NOMO-1 treated with DMSO at 0.1 percent for 48 hours (cell line): Measurements from ENCODE around the gene PPP1R1A.

ENCODE experiments used
- DNase-seq: peaks from one replicate; lab custom pipeline; 2025; ENCODE audit not compliant: unreplicated experiment; lab: John Stamatoyannopoulos, UW

Gene PPP1R1A

DNA sequence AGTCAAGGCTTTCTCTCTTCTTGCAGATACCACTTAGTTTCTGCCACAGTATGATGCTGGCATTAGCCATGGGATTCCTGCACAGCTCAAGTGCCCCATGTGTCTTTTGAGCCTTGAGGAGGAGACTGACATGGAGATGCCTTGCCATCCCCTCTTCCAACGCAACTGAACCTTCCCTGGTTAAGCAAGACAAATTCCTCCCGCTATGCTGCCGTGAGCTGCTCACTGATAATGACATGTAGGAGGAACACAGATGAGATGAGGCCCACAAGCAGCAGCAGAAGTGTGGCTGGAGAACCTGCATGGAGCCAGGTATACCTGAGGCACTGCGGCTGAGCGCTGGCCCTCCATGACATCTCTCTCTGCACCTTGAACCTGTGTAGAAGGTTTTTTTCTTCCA is 15.4 kb upstream of the PPP1R1A start:
- DNase-seq: no peak

DNA sequence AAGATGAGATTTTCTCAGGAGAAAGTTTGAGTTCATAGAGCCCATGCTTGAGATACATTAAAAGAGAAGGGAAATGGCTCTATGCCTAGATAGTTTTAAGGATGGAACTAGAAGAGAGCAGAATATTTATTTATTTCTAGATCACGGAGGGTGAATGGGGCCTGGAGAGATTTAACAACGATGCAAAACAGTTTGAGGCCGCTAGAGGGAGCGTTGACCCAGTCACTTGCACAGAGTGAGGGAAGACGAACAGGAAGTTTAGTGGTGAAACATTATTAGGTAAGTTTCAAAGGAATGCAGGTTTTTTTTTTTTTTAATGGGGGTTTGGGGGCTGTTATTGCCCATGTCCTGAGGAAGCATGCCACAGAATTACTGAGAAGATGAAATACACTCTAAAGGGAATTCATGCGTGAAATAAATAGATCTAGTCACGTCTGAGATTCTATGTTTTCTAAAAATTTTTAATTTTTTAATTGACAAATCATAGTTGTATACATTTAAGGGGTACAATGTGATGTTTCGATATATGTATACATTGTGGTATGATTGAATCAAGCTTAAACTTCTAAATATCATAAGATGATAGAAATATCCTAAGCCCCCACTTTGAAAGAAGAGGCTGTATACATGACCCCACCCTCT is 14.8 kb upstream of the PPP1R1A start:
- peak; percentile 84 for DNase-seq

DNA sequence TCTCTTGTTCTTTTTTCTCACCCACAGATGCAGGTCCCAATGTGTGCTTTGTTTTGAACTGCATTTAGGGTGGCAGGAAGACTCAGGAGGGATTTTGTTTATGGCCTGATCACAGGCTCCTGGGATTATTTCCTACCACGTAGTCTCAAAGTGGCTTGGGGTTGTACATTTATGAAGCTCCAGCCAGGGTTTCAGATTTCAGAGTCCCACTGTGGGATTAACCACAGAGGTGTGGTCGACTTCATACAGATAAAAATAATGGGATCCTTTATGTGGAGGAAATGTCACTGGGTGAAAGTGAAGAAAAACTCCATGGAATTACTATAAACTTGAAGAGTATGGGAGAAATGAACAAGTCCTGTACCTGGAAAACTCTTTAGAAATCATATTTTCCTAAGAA is 14.2 kb upstream of the PPP1R1A start:
- DNase-seq: no peak

DNA sequence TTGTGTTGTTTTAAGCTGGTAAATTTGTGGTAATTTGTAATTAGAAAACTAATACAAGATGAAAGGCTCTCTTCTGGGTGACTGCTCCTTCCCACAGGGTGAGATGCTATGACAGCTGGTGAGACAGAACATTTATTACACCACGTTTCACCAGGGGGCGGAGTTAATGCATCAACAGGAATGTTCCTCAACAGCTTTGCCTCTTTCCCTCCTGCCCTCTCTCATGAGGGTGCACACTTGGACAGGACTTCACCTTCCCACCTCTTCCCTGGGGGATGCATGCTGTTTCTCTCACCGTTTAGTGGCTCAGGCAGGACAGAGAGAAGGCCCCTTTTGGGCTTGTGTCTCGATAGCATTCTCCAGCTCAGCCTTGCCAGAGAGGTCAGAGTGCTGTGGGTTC is 13.4 kb upstream of the PPP1R1A start:
- peak; percentile 17 for DNase-seq

DNA sequence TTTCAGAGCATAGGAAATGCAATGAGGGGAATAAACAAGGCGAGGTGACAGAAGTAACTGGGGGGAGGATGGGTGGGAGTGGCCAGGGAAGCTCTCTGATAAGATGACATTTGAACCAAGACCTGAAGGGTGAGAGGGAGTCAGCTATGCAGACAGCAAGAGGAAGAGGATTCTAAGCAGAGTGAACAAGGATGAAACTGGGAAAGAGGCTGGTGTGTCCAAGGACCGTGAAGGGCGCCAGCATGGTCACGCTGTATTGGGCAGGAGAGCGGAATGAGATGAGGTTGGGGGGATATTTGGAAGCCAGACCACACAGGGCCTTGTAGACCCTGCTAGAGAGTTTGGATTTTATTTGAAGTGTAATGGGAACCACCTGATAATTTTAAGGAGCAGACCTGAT is 10.5 kb upstream of the PPP1R1A start:
- no peak for DNase-seq

DNA sequence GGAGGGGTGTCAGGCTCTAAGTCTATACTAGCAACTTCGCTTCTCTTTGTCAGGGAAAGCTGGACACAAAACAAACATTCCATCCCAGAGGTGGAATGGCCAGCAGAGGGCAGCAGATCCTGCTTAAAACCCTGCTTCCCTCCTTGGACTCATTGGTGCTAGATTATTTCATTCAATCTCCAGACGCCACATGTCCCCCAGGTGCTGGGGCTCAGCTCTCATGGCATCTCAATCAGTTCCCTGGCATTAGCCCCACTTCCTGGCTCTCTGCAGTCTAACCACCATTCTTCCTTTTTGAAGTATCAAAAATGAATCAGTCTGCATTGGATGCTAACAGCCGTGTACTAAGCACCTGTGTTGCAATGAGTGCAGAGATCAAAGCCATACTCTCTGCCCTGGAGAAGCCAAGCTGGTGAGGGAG is 8.1 kb upstream of the PPP1R1A start:
- DNase-seq: no peak

DNA sequence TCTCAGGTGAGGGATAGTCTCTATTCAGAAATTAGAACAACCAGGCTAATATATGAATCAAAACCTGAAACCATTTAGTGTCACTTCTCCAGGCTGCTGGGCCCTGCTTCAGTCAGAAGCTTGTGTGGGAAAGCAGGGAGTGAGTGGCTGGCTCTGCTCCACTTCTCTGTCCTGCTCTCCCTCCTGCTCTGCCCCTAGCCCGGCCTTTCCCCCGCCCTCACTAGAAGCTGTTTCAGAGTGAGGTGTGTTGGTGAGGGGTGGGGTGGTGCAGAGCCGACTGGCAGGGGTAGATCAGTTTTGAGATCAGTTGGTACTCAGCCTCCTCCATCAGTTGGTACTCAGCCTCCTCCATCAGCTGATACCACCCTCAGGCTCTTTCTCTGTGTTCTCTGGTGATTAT is 7.0 kb upstream of the PPP1R1A start:
- DNase-seq: no peak

DNA sequence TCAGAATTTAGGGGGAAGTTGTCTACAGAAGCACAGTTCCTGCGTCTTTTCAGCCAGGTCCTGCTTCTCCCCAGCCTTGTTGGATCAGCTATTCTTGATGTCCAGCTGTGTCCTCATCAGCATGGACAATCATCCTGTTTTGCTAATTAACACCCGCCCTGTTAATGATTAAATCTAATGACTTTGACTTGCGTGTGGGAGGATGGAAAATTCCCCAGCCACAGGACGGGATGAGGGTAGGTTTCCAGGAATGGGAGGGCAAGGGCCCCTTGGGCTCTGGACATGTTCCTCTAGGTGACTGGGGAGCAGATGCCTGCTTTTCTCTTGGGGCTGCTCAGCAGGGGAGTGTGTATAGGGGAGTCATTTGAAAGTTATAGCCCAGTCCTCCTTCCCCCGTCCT is 5.3 kb upstream of the PPP1R1A start:
- DNase-seq: no peak

DNA sequence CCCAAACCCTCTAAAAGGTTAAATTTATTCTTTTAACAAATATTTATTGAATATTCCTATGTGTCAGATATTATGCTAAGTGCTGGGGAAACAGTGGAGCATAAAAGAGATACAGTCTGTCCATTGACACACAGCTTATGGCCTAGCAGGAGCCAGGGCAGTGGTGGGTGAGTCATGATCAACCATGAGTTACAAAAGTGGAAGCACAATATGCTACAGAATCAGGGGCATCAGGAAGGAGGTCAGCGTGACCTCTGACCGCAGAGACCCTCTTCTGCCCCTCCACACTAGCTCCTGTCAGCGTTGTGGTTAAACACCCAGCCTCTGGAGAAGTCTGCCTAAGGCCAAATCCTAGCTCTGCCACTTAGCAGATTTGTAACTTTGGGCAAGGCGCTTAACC is 4.7 kb upstream of the PPP1R1A start:
- peak; percentile 41 for DNase-seq

DNA sequence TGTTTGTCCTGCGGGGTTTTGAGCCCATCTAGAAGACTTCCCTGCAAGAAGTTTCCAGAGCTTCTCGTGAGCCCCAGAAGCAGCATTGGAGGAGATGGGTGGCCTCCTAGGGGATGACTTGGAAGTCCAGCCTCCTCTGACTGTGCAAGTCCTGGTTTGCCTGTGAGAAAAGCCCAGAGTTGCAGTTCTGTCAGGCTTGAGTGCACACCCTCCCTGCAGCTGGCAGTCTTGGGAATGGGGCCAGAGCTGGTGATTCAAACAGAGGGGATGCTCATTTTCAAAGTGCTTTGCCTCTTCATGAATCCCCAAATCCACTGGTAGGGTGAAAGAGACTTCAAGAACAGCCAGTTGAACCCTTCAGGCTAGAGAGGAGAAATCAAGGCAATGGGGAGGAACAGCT is 3.9 kb upstream of the PPP1R1A start:
- no peak for DNase-seq

DNA sequence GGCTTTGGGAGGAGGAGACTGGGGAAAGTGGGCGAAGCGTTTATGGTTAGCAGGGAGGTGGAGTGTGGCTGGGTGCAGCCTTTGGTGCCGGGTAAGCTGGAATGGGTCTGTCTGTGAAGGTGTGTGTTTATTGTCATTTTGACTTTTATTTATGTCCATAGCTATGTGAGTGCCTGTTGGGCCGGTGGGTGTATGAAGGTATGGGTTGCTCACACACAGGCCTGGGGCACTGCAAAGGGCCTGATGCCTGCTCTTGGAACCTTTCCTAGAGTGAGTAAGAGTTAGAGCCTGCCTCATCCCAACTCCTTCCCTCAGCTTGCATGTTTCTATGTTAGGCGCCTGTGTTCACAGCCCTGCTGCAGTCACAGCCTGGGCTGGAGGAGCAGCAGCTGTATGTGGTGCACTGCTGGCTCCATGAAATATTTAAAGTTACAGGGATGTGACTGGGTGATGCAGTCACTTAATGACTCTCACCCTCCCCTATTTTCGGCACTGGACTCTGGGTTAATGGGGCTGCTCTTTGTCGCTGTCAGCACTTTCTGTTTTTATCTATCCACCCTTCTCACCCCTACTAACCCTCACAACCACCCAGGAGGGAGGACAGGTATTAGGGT is 2.6 kb upstream of the PPP1R1A start:
- no peak for DNase-seq

DNA sequence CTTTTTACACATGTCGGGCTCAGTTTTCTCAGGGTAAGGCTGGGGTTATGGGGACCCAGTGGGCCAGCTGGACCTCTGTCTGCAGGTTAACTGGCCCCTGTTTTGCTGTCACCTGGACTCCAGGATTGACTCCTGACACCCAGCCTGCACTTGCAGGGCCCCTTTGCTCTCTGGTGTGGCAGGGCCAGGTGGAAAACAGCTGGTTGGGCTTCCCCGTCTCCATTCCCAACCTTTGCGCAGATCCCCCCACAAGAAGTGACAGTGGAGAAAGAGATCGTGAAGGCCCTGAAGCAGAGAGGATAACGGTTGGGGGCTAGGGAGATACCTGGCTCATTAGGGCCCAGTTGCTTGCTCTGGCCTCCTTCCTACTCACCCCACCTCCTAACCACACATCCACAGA is 1.5 kb upstream of the PPP1R1A start:
- DNase-seq: no peak

DNA sequence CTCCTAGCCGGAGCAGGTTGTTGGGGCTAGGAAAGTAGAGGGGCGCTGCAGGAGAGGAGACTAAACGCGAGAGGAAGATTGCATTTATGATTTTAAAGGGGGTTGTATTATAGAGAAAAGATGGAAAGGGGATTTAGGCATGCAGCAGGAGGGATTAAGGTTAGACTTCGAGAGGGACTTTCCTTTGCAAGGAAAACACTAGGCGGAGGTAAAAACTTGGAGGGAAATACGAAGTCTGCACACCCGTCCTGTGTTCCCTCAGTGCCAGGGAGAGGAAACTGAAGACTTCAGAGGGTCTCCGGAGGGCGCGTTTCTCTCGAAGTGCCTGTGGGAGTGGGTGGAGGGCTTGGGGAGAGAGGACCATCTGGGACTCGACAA is 420 bp upstream of the PPP1R1A start:
- no peak for DNase-seq

DNA sequence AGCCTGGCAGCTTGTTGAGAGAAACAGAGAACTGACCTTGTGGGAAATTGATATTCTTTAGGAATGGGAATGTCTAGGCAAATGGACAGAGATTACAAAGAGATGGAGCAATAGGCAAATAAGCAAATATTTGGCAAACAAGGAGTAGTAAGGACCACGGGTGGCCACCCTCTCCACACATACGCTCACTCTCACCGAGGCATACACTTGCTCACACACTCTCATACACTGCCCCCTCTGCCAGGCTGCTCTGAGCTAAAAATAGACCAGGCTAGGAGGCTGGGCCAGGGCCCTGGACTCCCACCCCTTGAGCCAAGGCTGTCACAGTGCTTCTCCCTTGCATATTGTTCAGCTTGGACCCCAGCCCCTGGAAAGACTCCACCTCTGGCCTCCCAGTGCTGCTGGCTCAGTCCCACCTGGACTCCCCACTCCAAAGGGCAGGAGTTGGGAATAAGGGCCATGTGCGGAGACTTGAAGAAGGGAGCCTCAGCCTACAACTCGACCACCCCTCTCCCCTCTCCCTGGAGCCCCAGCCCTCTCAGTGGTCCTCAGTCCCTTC is 1.1 kb downstream of the PPP1R1A start:
- no peak for DNase-seq

DNA sequence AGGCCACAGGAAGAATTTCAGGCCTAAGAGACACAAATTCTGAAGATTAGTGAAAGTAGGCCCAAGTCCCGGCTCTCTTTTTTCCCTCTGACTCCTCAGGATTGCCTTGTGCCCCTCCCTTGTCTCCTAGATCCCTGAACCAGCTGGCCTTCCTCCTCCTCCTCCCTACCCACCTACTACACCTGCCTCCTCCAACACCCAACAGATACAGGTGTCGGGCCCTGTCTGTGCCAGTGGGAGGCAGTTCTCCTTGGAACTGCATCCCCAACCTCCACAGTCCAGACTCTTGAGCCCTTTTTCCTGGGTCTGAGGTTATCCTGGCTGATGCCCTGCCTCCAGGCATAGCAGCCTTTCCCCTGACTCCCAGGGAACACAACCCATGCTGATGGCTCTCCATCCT is 1.8 kb downstream of the PPP1R1A start:
- no peak for DNase-seq

DNA sequence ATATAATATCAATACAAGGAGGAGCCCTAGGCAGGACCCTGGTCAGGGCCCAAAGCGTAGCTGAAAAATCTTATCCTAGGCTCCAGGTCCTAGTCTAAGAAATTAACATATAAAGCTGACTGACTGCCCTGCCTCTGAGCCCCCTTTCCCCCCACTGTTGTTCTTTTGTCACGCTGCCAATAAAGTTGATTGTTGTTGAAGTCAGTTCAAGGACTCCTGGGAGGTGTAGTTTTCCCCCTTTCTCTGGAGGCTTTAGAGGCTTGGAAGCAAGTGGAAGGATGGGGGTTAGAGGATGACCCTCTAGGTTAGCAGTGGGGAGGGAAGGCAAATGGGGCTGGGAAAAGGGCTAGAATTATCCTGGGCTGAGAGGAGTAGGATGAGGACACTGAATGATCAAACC is 3.2 kb downstream of the PPP1R1A start:
- no peak for DNase-seq

DNA sequence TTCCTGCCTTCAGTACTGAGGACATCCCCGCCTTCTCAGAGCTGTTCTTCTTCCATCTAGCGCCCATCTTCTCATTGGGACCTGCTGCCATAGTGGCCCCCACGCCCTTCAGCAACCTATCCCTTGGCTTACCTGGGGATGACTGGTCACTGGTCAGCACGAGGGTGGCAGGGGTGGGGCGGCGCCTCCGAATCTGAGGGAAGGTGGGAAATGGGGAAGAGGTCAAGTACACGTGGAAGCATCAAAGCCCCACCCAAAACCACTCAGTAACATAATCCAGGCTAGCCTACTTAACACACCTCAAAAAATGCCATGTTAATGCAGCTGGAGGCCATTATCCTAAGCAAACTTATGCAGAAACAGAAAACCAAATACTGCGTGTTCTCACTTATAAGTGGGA is 4.3 kb downstream of the PPP1R1A start:
- DNase-seq: no peak

DNA sequence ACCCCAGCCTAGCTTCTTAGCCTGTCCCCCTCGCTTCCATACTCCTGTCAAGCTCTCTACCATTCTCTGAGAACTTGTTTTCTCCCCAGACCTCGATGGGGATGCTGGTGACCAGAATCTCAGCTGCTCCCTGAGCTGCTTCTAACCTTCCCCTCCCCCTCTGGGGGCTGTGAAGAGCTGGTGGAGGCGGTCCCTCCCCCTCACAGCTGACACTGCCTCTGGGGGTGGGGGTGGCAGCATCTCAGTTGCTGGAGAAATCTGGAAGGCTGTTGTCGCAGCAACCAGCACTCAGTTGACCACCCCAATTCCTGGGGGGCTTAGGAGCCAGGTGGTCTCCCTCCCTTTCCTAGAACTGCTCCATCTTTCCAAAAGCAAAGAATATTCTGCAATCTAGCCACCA is 4.7 kb downstream of the PPP1R1A start:
- DNase-seq: no peak

DNA sequence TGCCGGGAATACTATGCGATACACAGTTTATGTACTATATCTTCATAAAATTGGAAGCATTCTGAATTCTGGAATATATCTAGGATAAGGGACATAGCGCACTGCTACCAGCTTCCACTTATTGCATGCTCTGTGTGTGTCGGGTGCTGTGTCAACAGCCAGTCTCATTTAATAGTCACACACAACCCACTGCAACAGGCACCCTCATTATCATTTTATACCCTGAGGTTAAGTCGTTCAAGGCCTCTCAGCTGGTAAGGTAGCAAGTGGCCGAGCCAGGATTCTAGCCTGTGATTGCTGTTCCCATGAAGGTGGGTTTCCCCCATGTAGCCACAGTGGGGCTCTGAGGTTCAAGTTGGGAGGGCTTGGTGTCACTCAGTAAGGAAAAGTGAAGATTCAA is 7.0 kb downstream of the PPP1R1A start:
- DNase-seq: no peak

DNA sequence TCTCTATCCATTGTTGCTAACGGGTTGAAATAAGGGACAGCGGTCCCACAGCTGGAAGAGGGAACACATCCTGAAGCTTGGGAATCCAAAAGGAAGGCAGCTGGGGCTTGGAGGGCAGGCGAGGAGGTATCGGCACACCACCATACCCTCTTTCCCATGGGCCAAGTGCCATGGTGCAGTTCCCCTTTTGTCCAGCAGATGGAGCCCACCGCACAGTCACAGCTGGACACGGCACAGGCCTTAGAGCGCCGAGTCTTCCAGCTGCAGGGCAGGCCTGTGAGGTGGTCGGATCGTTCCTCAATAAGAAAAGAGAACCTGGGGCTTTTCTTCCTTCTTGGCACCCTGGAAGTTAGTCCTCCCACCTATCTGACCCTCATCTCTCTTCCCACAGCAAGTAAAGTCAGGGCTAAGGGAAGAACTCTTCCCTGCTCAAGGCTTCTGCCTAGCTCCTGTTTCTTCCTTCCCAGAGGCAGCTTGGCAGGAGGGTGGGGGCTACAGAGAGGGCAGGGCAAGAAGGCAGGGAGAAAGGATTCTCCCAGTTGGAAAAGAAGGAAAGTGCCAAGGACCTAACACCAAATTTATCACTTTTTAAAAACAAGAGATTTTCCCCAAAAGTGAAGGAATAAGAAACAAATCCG is 8.6 kb downstream of the PPP1R1A start:
- DNase-seq: peak; percentile 74

DNA sequence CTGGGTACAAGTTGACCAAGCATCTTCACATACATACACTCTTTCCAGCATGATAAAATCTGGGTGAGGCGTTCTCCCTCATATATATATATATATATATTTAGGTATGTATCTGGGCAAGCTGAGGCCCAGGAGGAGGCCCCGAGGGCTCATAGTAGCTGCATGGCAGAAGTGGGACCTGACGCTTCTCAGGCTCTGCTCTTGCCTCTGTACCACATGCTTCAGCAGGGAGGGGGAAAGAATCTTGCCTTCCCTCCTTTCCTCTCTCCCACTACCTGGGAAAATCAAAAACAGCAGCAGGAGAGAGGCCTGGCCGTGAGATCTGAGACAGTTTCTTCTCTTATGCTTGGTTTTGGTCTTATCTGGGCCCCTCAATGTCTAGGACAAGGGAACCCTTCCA is 9.2 kb downstream of the PPP1R1A start:
- DNase-seq: no peak

DNA sequence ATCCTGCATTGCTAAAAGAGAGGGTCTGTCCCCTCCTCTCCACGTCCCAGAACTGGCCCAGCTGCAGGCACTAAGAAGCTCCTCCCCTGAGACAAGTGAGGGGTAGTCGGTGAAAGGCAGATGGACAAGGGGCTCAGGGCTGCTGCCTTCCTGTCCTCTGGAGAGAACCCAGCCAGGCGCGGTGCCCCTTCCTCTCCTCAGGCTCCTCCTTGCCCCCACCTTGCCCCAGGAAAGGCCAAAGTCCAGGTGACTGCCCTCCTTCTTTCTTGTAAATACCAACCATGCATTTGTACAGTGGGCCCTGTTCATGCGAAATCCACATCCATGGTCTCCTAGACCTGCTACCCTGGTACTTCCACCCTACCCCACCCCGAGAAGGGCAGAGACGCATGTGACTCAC is 9.7 kb downstream of the PPP1R1A start:
- no peak for DNase-seq

DNA sequence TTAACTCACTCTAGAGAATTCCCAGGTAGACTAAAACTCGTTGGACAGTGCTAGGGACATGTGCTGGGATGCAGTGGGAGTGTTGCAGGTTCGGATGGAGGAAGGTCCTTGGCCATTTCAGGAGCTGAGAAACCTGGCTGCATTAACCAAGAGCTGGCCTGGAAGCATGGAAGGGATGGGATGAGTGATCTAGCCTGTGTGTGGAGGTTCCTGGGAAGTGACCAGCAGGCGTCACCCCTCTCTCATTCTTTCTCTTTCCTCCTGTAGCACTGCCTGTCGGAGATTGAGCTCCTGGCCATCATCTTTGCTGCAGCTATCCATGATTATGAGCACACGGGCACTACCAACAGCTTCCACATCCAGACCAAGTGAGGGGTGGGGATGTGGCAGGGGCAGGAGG is 15.6 kb downstream of the PPP1R1A start:
- DNase-seq: no peak
